A549 (cell line): Measurements from ENCODE around the gene SP5.

Source experiments
- BHLHE40 ChIP-seq: IDR thresholded peaks from 2 replicates; pipeline ENCODE4 v1.6.1; 2012; ENCODE audit warnings: low read depth, low read length, inconsistent platforms
- CBX8 ChIP-seq: fragments of 200-600 bp; sonication (generic); IDR thresholded peaks from 2 replicates; pipeline ENCODE4 v1.6.1; 2016
- EHMT2 ChIP-seq: fragments of 200-600 bp; sonication (generic); IDR thresholded peaks from 2 replicates; pipeline ENCODE4 v1.6.1; 2016; ENCODE audit warnings: antibody characterized with exemption, low read depth, mild to moderate bottlenecking, moderate library complexity
- EP300 ChIP-seq, 2 experiments: fragments of >200 bp; sonication (Bioruptor Twin); formaldehyde crosslinking; IDR thresholded peaks; 2 replicates in 1 of 2; 3 replicates in 1 of 2; pipeline ENCODE4 v1.6.1; 2016 to 2017
- JUNB ChIP-seq: fragments of >200 bp; sonication (Bioruptor Twin); formaldehyde crosslinking; IDR thresholded peaks from 2 replicates; pipeline ENCODE4 v1.6.1; 2016
- NR3C1 ChIP-seq: fragments of >200 bp; sonication (Bioruptor Twin); formaldehyde crosslinking; IDR thresholded peaks from 3 replicates; pipeline ENCODE4 v1.6.1; 2017
- PHF8 ChIP-seq: fragments of 200-600 bp; sonication (generic); IDR thresholded peaks from 2 replicates; pipeline ENCODE4 v1.6.1; 2016; ENCODE audit warnings: low read depth, mild to moderate bottlenecking, antibody characterized with exemption, moderate library complexity, borderline replicate concordance
- POLR2A ChIP-seq: IDR thresholded peaks from 2 replicates; pipeline ENCODE4 v1.6.1; 2012; ENCODE audit warnings: mild to moderate bottlenecking, low read length
- RAD21 ChIP-seq, 2 experiments: fragments of >200 bp in 1 of 2; sonication (Bioruptor Twin) in 1 of 2; formaldehyde crosslinking in 1 of 2; IDR thresholded peaks in 1 of 2; conservative IDR thresholded peaks in 1 of 2; 2 replicates in 1 of 2; 3 replicates in 1 of 2; pipeline ENCODE4 v1.6.1; 2012 to 2018; ENCODE audit warnings: inconsistent platforms in 1 of 2
- TF ChIP-seq, protein P1 (sequence below): fragments of >200 bp; sonication (Bioruptor Twin); formaldehyde crosslinking; IDR thresholded peaks from 3 replicates; pipeline ENCODE4 v1.5.1; 2016
- TF ChIP-seq, protein P2 (sequence below): fragments of 450-650 bp; IDR thresholded peaks from 2 replicates; pipeline ENCODE4 v1.6.1; 2014; ENCODE audit warnings: antibody characterized with exemption
- TF ChIP-seq, protein P3 (sequence below): fragments of 200-600 bp; sonication (generic); IDR thresholded peaks from 2 replicates; pipeline ENCODE4 v1.6.1; 2016; ENCODE audit warnings: antibody characterized with exemption, mild to moderate bottlenecking, moderate library complexity
- TF ChIP-seq, protein P4 (sequence below): IDR thresholded peaks from 2 replicates; pipeline ENCODE4 v1.6.1; 2012

GRCh38 chr2:170713543-170714380, 1.4 kb upstream of the SP5 start:
- TF ChIP-seq, protein P1, sequence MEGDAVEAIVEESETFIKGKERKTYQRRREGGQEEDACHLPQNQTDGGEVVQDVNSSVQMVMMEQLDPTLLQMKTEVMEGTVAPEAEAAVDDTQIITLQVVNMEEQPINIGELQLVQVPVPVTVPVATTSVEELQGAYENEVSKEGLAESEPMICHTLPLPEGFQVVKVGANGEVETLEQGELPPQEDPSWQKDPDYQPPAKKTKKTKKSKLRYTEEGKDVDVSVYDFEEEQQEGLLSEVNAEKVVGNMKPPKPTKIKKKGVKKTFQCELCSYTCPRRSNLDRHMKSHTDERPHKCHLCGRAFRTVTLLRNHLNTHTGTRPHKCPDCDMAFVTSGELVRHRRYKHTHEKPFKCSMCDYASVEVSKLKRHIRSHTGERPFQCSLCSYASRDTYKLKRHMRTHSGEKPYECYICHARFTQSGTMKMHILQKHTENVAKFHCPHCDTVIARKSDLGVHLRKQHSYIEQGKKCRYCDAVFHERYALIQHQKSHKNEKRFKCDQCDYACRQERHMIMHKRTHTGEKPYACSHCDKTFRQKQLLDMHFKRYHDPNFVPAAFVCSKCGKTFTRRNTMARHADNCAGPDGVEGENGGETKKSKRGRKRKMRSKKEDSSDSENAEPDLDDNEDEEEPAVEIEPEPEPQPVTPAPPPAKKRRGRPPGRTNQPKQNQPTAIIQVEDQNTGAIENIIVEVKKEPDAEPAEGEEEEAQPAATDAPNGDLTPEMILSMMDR = no peak
- TF ChIP-seq EP300 (IDR thresholded peaks at IDR 0.05) = no peak
- no peak for TF ChIP-seq POLR2A
- TF ChIP-seq JUNB = no peak
- TF ChIP-seq, protein P2, sequence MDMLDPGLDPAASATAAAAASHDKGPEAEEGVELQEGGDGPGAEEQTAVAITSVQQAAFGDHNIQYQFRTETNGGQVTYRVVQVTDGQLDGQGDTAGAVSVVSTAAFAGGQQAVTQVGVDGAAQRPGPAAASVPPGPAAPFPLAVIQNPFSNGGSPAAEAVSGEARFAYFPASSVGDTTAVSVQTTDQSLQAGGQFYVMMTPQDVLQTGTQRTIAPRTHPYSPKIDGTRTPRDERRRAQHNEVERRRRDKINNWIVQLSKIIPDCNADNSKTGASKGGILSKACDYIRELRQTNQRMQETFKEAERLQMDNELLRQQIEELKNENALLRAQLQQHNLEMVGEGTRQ = no peak
- TF ChIP-seq NR3C1 = no peak
- TF ChIP-seq, protein P3, sequence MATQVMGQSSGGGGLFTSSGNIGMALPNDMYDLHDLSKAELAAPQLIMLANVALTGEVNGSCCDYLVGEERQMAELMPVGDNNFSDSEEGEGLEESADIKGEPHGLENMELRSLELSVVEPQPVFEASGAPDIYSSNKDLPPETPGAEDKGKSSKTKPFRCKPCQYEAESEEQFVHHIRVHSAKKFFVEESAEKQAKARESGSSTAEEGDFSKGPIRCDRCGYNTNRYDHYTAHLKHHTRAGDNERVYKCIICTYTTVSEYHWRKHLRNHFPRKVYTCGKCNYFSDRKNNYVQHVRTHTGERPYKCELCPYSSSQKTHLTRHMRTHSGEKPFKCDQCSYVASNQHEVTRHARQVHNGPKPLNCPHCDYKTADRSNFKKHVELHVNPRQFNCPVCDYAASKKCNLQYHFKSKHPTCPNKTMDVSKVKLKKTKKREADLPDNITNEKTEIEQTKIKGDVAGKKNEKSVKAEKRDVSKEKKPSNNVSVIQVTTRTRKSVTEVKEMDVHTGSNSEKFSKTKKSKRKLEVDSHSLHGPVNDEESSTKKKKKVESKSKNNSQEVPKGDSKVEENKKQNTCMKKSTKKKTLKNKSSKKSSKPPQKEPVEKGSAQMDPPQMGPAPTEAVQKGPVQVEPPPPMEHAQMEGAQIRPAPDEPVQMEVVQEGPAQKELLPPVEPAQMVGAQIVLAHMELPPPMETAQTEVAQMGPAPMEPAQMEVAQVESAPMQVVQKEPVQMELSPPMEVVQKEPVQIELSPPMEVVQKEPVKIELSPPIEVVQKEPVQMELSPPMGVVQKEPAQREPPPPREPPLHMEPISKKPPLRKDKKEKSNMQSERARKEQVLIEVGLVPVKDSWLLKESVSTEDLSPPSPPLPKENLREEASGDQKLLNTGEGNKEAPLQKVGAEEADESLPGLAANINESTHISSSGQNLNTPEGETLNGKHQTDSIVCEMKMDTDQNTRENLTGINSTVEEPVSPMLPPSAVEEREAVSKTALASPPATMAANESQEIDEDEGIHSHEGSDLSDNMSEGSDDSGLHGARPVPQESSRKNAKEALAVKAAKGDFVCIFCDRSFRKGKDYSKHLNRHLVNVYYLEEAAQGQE = no peak
- no peak for TF ChIP-seq RAD21 (conservative IDR thresholded peaks at IDR 0.05 in 1 of 2, IDR thresholded peaks at IDR 0.05 in 1 of 2)
- TF ChIP-seq CBX8 = no peak
- no peak for TF ChIP-seq PHF8
- no peak for TF ChIP-seq EHMT2
- TF ChIP-seq, protein P4, sequence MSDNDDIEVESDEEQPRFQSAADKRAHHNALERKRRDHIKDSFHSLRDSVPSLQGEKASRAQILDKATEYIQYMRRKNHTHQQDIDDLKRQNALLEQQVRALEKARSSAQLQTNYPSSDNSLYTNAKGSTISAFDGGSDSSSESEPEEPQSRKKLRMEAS = no peak
- TF ChIP-seq BHLHE40 = no peak
